Tibial artery (tissue), 4 donors: Measurements from ENCODE around the gene GDPD4.

Experiments used
- DNase-seq, 2 donors: peaks; one replicate each; pipeline ENCODE4 v3.0.0-alpha.2; 2019
- H3K27ac ChIP-seq, 2 donors: fragments of 200-600 bp; sonication (generic) in 1 of 2; 1 replicate in 1 of 2; 2 replicates in 1 of 2; pipeline ENCODE4 v1.5.1; 2018 to 2019; ENCODE audit warnings: mild to moderate bottlenecking in 1 of 2
- H3K27me3 ChIP-seq, 2 donors: fragments of 200-600 bp; sonication (generic) in 1 of 2; one replicate each; pipeline versions ENCODE4 v1.5.1 to v1.6.0; 2016 to 2019
- H3K36me3 ChIP-seq, 3 donors: fragments of 200-600 bp; sonication (generic) in 2 of 3; one replicate each; pipeline ENCODE4 v1.5.1; 2016 to 2019; ENCODE audit warnings: mild to moderate bottlenecking in 2 of 3
- H3K4me1 ChIP-seq, 4 donors: fragments of 200-600 bp; sonication (generic) in 2 of 4; 1 replicate in 3 of 4; 2 replicates in 1 of 4; pipeline ENCODE4 v1.5.1; 2016 to 2019
- H3K4me3 ChIP-seq, 2 donors: fragments of 200-600 bp; sonication (generic) in 1 of 2; 1 replicate in 1 of 2; 2 replicates in 1 of 2; pipeline ENCODE4 v1.5.1; 2018 to 2019; ENCODE audit warnings: mild to moderate bottlenecking in 2 of 2
- H3K9me3 ChIP-seq, 3 donors: fragments of 200-600 bp; sonication (generic) in 1 of 3; one replicate each; pipeline ENCODE4 v1.5.1; 2016 to 2019
- CTCF ChIP-seq, 2 experiments: fragments of 200-600 bp in 1 of 2; fragments of 450-650 bp in 1 of 2; IDR thresholded peaks; one replicate each; pipeline ENCODE4 v1.5.1; 2017 to 2019; ENCODE audit warnings: antibody characterized with exemption in 2 of 2, mild to moderate bottlenecking in 1 of 2, moderate library complexity in 1 of 2
- intact Hi-C: fragments of 100-400 bp; cut with DNase I; formaldehyde crosslinking; loops from one replicate; pipeline ENCODE4 v1.15.0; 2023; ENCODE audit warnings: low total_unique reads

The GDPD4 gene

GRCh38 chr11:77223797-77224196 is 77.7 kb downstream of the GDPD4 start:
- H3K4me3 ChIP-seq: no peak overlapping the region
- H3K27me3 ChIP-seq: no peaks in the 10 kb centered on the region
- H3K4me1 ChIP-seq: no peaks in the 10 kb centered on the region
- no peak overlapping the region for H3K27ac ChIP-seq
- no peak for TF ChIP-seq CTCF (IDR thresholded peaks at IDR 0.05)
- H3K36me3 ChIP-seq: no peaks in the 10 kb centered on the region
- no peak for DNase-seq
- peaks cover 0 to 3% (median 0%) of the 10 kb centered on the region in 3 donors for H3K9me3 ChIP-seq
- intact Hi-C loops: no loop called here

DNA sequence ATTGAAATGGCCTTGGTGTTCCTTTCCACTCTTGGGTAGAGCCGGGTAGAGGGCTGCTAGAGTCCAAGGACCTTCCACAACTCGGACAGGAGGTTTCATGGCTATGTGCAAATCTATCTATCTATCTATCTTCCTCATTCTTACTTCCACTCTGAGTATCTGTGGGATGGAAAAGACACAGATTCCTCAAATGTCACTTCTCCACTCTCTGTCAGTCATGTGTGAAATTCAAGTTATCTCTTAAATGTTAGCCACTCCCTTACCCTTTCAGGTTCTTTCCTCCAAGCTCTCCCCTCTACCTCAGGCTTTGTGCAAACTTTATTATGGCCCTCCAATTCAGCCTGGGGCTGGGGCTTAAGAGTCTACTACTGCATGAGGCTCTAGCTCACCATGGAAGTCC is 84.3 kb downstream of the GDPD4 start:
- Histone ChIP-seq H3K27me3 (no peaks in the 10 kb centered on the region), H3K27ac (no peak overlapping the region), H3K36me3 (no peaks in the 10 kb centered on the region), H3K4me3 (no peak overlapping the region), H3K4me1 (no peaks in the 10 kb centered on the region), H3K9me3 (no peaks in the 10 kb centered on the region)
- no peak for TF ChIP-seq CTCF (IDR thresholded peaks at IDR 0.05)
- intact Hi-C loops: no loop called here
- no peak for DNase-seq

GRCh38 chr11:77215106-77215505 is 86.4 kb downstream of the GDPD4 start:
- no peaks in the 10 kb centered on the region for H3K4me1 ChIP-seq
- no peak for DNase-seq
- TF ChIP-seq CTCF (IDR thresholded peaks at IDR 0.05): no peak
- H3K9me3 ChIP-seq: no peaks in the 10 kb centered on the region
- no peak overlapping the region for H3K4me3 ChIP-seq
- no peaks in the 10 kb centered on the region for H3K36me3 ChIP-seq
- H3K27ac ChIP-seq: no peak overlapping the region
- no peaks in the 10 kb centered on the region for H3K27me3 ChIP-seq
- intact Hi-C loops: no loop called here

DNA sequence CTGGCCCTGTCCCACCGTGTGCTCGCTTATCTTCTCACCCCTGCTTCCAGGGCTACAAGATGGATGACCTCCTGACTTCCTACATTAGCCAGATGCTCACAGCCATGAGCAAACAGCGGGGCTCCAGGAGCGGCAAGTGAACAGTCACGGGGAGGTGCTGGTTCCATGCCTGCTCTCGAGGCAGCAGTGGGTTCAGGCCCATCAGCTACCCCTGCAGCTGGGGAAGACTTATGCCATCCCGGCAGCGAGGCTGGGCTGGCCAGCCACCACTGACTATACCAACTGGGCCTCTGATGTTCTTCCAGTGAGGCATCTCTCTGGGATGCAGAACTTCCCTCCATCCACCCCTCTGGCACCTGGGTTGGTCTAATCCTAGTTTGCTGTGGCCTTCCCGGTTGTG is 86.9 kb downstream of the GDPD4 start:
- no peaks in the 10 kb centered on the region for H3K27me3 ChIP-seq
- DNase-seq: no peak

GRCh38 chr11:77213589-77214428 is 87.7 kb downstream of the GDPD4 start:
- Histone ChIP-seq H3K9me3 (no peaks in the 10 kb centered on the region), H3K27me3 (no peaks in the 10 kb centered on the region), H3K36me3 (no peaks in the 10 kb centered on the region), H3K4me1 (no peaks in the 10 kb centered on the region), H3K27ac (no peak overlapping the region), H3K4me3 (no peak overlapping the region)
- DNase-seq: peak in 1 of 2 donors; percentile 61
- intact Hi-C loops: no loop called here
- no peak for TF ChIP-seq CTCF (IDR thresholded peaks at IDR 0.05)

More for the DNA sequence above, 86.9 kb downstream of the GDPD4 start:
- Histone ChIP-seq H3K4me3 (no peak overlapping the region), H3K9me3 (no peaks in the 10 kb centered on the region), H3K4me1 (no peaks in the 10 kb centered on the region), H3K27ac (no peak overlapping the region), H3K36me3 (no peaks in the 10 kb centered on the region)
- intact Hi-C loops: no loop called here
- no peak for TF ChIP-seq CTCF (IDR thresholded peaks at IDR 0.05)
